Neural cell (in vitro differentiated cells): ENCODE results near the gene DNAJC3.

Experiments used
- CTCF ChIP-seq: fragments of 450-650 bp; IDR thresholded peaks from 2 replicates; pipeline ENCODE4 v1.5.1; 2014; ENCODE audit warnings: antibody characterized with exemption, mild to moderate bottlenecking, moderate library complexity; ENCODE audit not compliant: poor library complexity, severe bottlenecking
- EP300 ChIP-seq: fragments of 450-650 bp; conservative IDR thresholded peaks from 2 replicates; pipeline ENCODE4 v1.6.1; 2014; ENCODE audit warnings: antibody characterized with exemption, mild to moderate bottlenecking, moderate library complexity; ENCODE audit not compliant: poor library complexity, severe bottlenecking
- EZH2 ChIP-seq: fragments of 200-600, 300-800 bp; shearing (Covaris generic), sonication (generic); IDR thresholded peaks from 2 replicates; pipeline ENCODE4 v1.6.1; 2014; ENCODE audit warnings: antibody characterized with exemption, low read length, borderline replicate concordance, mild to moderate bottlenecking; ENCODE audit not compliant: insufficient read depth, poor library complexity, severe bottlenecking
- MXI1 ChIP-seq: fragments of 450-650 bp; conservative IDR thresholded peaks from 2 replicates; pipeline ENCODE4 v1.6.1; 2014; ENCODE audit warnings: antibody characterized with exemption, mild to moderate bottlenecking; ENCODE audit not compliant: poor library complexity, severe bottlenecking
- POLR2AphosphoS5 ChIP-seq: IDR thresholded peaks from 2 replicates; pipeline ENCODE4 v1.6.1; 2012
- RAD21 ChIP-seq: fragments of 450-650 bp; conservative IDR thresholded peaks from 2 replicates; pipeline ENCODE4 v1.6.1; 2014; ENCODE audit warnings: antibody characterized with exemption, mild to moderate bottlenecking, moderate library complexity
- REST ChIP-seq: IDR thresholded peaks from 2 replicates; pipeline ENCODE4 v1.6.1; 2012; ENCODE audit warnings: borderline replicate concordance
- SMC3 ChIP-seq: fragments of 450-650 bp; conservative IDR thresholded peaks from 2 replicates; pipeline ENCODE4 v1.6.1; 2014; ENCODE audit warnings: antibody characterized with exemption, mild to moderate bottlenecking, moderate library complexity; ENCODE audit not compliant: poor library complexity
- TAF1 ChIP-seq: IDR thresholded peaks from 2 replicates; pipeline ENCODE4 v1.6.1; 2012; ENCODE audit warnings: low read depth

- TF ChIP-seq CTCF (no peak), TAF1 (no peak), RAD21 (no peak), EP300 (no peak), EZH2 (no peak), REST (no peak), SMC3 (no peak), POLR2AphosphoS5 (no peak), MXI1 (no peak)
Observed at GRCh38 chr13:95643571-95643935, 33.4 kb upstream of the DNAJC3 start.
